GM12878 (cell line): ENCODE results near the gene NAP1L2. TPM values are rescaled to one million over a fixed set of nuclear protein-coding genes. Genes with fewer than 3 reads are reported as not detected.

Experiments used
- ATAC-seq: fragments of 200-7000 bp; cut with Tn5 transposase; 3 replicates; pipeline ENCODE4 v1.9.1; 2020; ENCODE audit warnings: mild to moderate bottlenecking, moderate library complexity
- BruUV-seq: library from RNA; stranded (reverse); fragments of 400-500 nt; replicated peaks from 2 replicates; lab custom pipeline; 2021; lab: Mats Ljungman, UMichigan
- CTCF ChIA-PET: fragments of 300-600 bp; sonication (Branson Sonifier 250); formaldehyde crosslinking; extraction: SDS; loops from one replicate; lab custom pipeline; 2021; ENCODE audit warnings: inconsistent platforms; lab: Yijun Ruan, JAX
- POLR2A ChIA-PET: fragments of 350-600 bp; formaldehyde crosslinking; extraction: SDS; loops from one replicate; lab custom pipeline; 2021; ENCODE audit warnings: inconsistent platforms; lab: Charles Lee
- RAD21 ChIA-PET: fragments of 300-600 bp; sonication (Branson Sonifier 250); formaldehyde crosslinking; loops from one replicate; lab custom pipeline; 2023; ENCODE audit warnings: antibody characterized with exemption; ENCODE audit not compliant: unreplicated experiment; lab: Charles Lee
- SMC1A ChIA-PET: fragments of 300-600 bp; sonication (Branson Sonifier 250); formaldehyde crosslinking; loops from one replicate; lab custom pipeline; 2023; ENCODE audit not compliant: unreplicated experiment, uncharacterized antibody; lab: Charles Lee
- DNase-seq: peaks from one replicate; pipeline ENCODE4 v3.0.0-alpha.2; 2011; ENCODE audit warnings: low read depth, low spot score
- FAIRE-seq: peaks from 3 replicates; lab custom pipeline; 2011; peaks lifted over from hg19 to GRCh38; lab: Jason Lieb, UNC
- H2AFZ ChIP-seq: 2 replicates; pipeline ENCODE4 v1.6.0; 2011; ENCODE audit warnings: low read depth, low read length, control low read depth; ENCODE audit not compliant: control insufficient read depth
- H3K27ac ChIP-seq: 2 replicates; pipeline ENCODE4 v1.5.1; 2011; ENCODE audit warnings: control low read depth; ENCODE audit not compliant: control insufficient read depth, insufficient read depth
- H3K27me3 ChIP-seq, 2 experiments: replicated peaks in 1 of 2; 2 replicates each; pipeline versions ENCODE4 v1.6.0 to v1.6.1; 2011; ENCODE audit warnings: low read length in 1 of 2; ENCODE audit not compliant: control insufficient read depth in 2 of 2, insufficient read depth in 2 of 2
- H3K36me3 ChIP-seq, 2 experiments: 2 replicates each; pipeline ENCODE4 v1.5.1; 2011; ENCODE audit warnings: low read length in 1 of 2; ENCODE audit not compliant: control insufficient read depth in 2 of 2, insufficient read depth in 2 of 2
- H3K4me1 ChIP-seq: 2 replicates; pipeline ENCODE4 v1.6.1; 2011; ENCODE audit warnings: mild to moderate bottlenecking, low read length, moderate library complexity, mixed read lengths; ENCODE audit not compliant: control insufficient read depth, insufficient read depth
- H3K4me2 ChIP-seq: 2 replicates; pipeline ENCODE4 v1.6.0; 2011; ENCODE audit warnings: control low read depth; ENCODE audit not compliant: control insufficient read depth, insufficient read depth
- H3K4me3 ChIP-seq: fragments of 200-600 bp; sonication (generic); 2 replicates; pipeline ENCODE4 v1.5.1; 2016
- H3K79me2 ChIP-seq: 2 replicates; pipeline ENCODE4 v1.6.0; 2011; ENCODE audit warnings: low read length; ENCODE audit not compliant: control insufficient read depth, insufficient read depth
- H3K9ac ChIP-seq: 2 replicates; pipeline ENCODE4 v1.8.0; 2011; ENCODE audit warnings: low read length, control low read depth, mixed read lengths; ENCODE audit not compliant: control insufficient read depth, insufficient read depth
- H3K9me3 ChIP-seq: replicated peaks from 3 replicates; pipeline ENCODE4 v1.5.1; 2011; ENCODE audit warnings: mild to moderate bottlenecking, low read length; ENCODE audit not compliant: control insufficient read depth, insufficient read depth
- H4K20me1 ChIP-seq: 2 replicates; pipeline ENCODE4 v1.6.0; 2011; ENCODE audit not compliant: control insufficient read depth, insufficient read depth
- BCL11A ChIP-seq: IDR thresholded peaks from 2 replicates; pipeline ENCODE4 v1.6.1; 2011; ENCODE audit warnings: low read depth, low read length
- HCFC1 ChIP-seq: fragments of 150-350 bp; IDR thresholded peaks from 2 replicates; pipeline ENCODE4 v1.6.1; 2014; ENCODE audit warnings: low read length
- MYB ChIP-seq: fragments of 150-350 bp; IDR thresholded peaks from 2 replicates; pipeline ENCODE4 v1.6.1; 2014; ENCODE audit warnings: mild to moderate bottlenecking, low read depth, low read length, borderline replicate concordance
- PAX5 ChIP-seq: IDR thresholded peaks from 2 replicates; pipeline ENCODE4 v1.6.1; 2011; ENCODE audit warnings: low read depth, low read length, borderline replicate concordance
- STAT1 ChIP-seq: fragments of 450-650 bp; conservative IDR thresholded peaks from 2 replicates; pipeline ENCODE4 v1.6.1; 2014; ENCODE audit warnings: antibody characterized with exemption, mild to moderate bottlenecking
- TARDBP ChIP-seq: IDR thresholded peaks from 2 replicates; pipeline ENCODE4 v1.6.1; 2016; ENCODE audit warnings: borderline replicate concordance
- YBX1 ChIP-seq: fragments of 450-650 bp; IDR thresholded peaks from 2 replicates; pipeline ENCODE4 v1.6.1; 2016; ENCODE audit warnings: antibody characterized with exemption
- WGBS: methylation state at CpG from one replicate; pipeline ENCODE4 v1.1.6; 2016; ENCODE audit warnings: low lambda C conversion rate; ENCODE audit not compliant: insufficient replicate concordance, insufficient coverage; ENCODE audit errors: missing lambda C conversion rate; 5-methylcytosine and 5-hydroxymethylcytosine counted together
- in situ Hi-C: fragments of 300-500 bp; cut with MboI; formaldehyde crosslinking; loops from 9 replicates; pipeline ENCODE4 v1.14.3; 2018; ENCODE audit warnings: mixed read lengths
- intact Hi-C: fragments of 100-400 bp; cut with micrococcal nuclease; formaldehyde crosslinking; loops from one replicate; pipeline ENCODE4 v1.14.2; 2022; ENCODE audit not compliant: unreplicated experiment
- polyA plus RNA-seq, 11 experiments: library from polyadenylated mRNA; depleted of rRNA in 4 of 11; unstranded in 6 of 11; stranded (reverse) in 5 of 11; fragments of >200 nt; fragmentation: Nextera tagmentation in 4 of 11; fragmentation: Illumina TruSeq in 1 of 11; extraction: Ambion mirVana in 4 of 11; extraction: Trizol in 1 of 11; gene quantifications; 1 replicate in 1 of 11; 2 replicates in 10 of 11; pipeline versions ENCODE4 v1.2.1 to v1.2.3, GENCODE V29; 2011 to 2016; ENCODE audit warnings: inconsistent platforms in 2 of 11, missing spikeins in 2 of 11, low read depth in 1 of 11
- total RNA-seq, 4 experiments: library from RNA; depleted of rRNA in 3 of 4; stranded (reverse); fragments of >200 nt in 3 of 4; fragmentation: Illumina TruSeq in 1 of 4; extraction: Trizol in 1 of 4; gene quantifications; 2 replicates each; pipeline versions ENCODE4 v1.2.1 to v1.2.3, GENCODE V29; 2013 to 2021
- TF ChIP-seq, protein P1 (sequence below): fragments of 450-650 bp; formaldehyde crosslinking; IDR thresholded peaks from 2 replicates; pipeline ENCODE4 v1.4.0; 2022; ENCODE audit warnings: mild to moderate bottlenecking, moderate library complexity
- TF ChIP-seq, protein P2 (sequence below): IDR thresholded peaks from 2 replicates; pipeline ENCODE4 v1.6.1; 2012; ENCODE audit warnings: low read depth, low read length, improper control_type of control experiment

The NAP1L2 gene
- total and polyA plus RNA-seq, 10 of the 15 experiments (the other 5 are each of a cell fraction or from before 2014, with no cell fraction given): 0.05 to 4.9 (median 3.4) TPM

- Histone ChIP-seq H3K27me3 (no peaks in the 10 kb centered on the region), H3K4me2 (no peak overlapping the region), H3K4me3 (no peak overlapping the region), H3K9ac (no peak overlapping the region), H2AFZ (no peak overlapping the region), H3K36me3 (no peaks in the 10 kb centered on the region), H3K27ac (no peak overlapping the region), H3K79me2 (no peaks in the 10 kb centered on the region), H4K20me1 (no peaks in the 10 kb centered on the region), H3K9me3 (no peaks in the 10 kb centered on the region), H3K4me1 (no peaks in the 10 kb centered on the region)
- in situ Hi-C loops (no loop called here), intact Hi-C loops (no loop called here)
- FAIRE-seq (no peak), DNase-seq (no peak), ATAC-seq (no peak)
- BruUV-seq: no TSS peak
- SMC1A ChIA-PET: no interaction called here
- WGBS: 24% methylated on average over 2 of the region's 2 CpGs
- CTCF ChIA-PET: no interaction called here
- POLR2A ChIA-PET: no interaction called here
- no peak for TF ChIP-seq YBX1
- TF ChIP-seq, protein P1, sequence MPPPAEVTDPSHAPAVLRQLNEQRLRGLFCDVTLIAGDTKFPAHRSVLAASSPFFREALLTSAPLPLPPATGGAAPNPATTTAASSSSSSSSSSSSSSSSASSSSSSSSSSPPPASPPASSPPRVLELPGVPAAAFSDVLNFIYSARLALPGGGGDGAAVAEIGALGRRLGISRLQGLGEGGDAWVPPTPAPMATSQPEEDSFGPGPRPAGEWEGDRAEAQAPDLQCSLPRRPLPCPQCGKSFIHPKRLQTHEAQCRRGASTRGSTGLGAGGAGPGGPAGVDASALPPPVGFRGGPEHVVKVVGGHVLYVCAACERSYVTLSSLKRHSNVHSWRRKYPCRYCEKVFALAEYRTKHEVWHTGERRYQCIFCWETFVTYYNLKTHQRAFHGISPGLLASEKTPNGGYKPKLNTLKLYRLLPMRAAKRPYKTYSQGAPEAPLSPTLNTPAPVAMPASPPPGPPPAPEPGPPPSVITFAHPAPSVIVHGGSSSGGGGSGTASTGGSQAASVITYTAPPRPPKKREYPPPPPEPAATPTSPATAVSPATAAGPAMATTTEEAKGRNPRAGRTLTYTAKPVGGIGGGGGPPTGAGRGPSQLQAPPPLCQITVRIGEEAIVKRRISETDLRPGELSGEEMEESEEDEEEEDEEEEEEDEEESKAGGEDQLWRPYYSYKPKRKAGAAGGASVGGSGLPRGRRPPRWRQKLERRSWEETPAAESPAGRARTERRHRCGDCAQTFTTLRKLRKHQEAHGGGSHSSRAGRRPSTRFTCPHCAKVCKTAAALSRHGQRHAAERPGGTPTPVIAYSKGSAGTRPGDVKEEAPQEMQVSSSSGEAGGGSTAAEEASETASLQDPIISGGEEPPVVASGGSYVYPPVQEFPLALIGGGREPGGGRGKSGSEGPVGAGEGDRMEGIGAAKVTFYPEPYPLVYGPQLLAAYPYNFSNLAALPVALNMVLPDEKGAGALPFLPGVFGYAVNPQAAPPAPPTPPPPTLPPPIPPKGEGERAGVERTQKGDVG (CRISPR knock-in tag): no peak
- TF ChIP-seq MYB: no peak
- TF ChIP-seq, protein P2, sequence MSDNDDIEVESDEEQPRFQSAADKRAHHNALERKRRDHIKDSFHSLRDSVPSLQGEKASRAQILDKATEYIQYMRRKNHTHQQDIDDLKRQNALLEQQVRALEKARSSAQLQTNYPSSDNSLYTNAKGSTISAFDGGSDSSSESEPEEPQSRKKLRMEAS: no peak
- no peak for TF ChIP-seq BCL11A
- no peak for TF ChIP-seq HCFC1
- TF ChIP-seq TARDBP: no peak
- TF ChIP-seq STAT1: no peak
- no peak for TF ChIP-seq PAX5
- RAD21 ChIA-PET: no interaction called here
Measured at GRCh38 chrX:73206366-73206765, 8.3 kb downstream of the NAP1L2 start.
